Sigmoid colon (tissue), 7 donors: ENCODE results near the gene USP32. TPM values are rescaled to one million over a fixed set of nuclear protein-coding genes. Genes with fewer than 3 reads are reported as not detected.

Experiments
- DNase-seq: peaks from one replicate; pipeline ENCODE4 v3.0.0-alpha.2; 2019
- H3K27ac ChIP-seq, 4 donors: fragments of 200-600 bp; sonication (generic); one replicate each; pipeline ENCODE4 v1.5.1; 2016 to 2019; ENCODE audit warnings: mild to moderate bottlenecking in 1 of 4
- H3K27me3 ChIP-seq, 3 donors: fragments of 200-600 bp; sonication (generic); one replicate each; pipeline ENCODE4 v1.5.1; 2019; ENCODE audit warnings: mild to moderate bottlenecking in 1 of 3
- H3K36me3 ChIP-seq, 4 donors: fragments of 200-600 bp; sonication (generic); one replicate each; pipeline ENCODE4 v1.5.1; 2016 to 2019
- H3K4me1 ChIP-seq, 4 donors: fragments of 200-600 bp; sonication (generic); one replicate each; pipeline ENCODE4 v1.5.1; 2017 to 2019
- H3K4me3 ChIP-seq, 4 donors: fragments of 200-600 bp; sonication (generic); one replicate each; pipeline ENCODE4 v1.5.1; 2017 to 2019; ENCODE audit warnings: mild to moderate bottlenecking in 2 of 4, moderate library complexity in 1 of 4
- H3K9me3 ChIP-seq, 4 donors: fragments of 200-600 bp in 3 of 4; sonication (generic) in 3 of 4; one replicate each; pipeline versions ENCODE4 v1.5.1 to v1.6.1; 2013 to 2019
- EP300 ChIP-seq, 4 donors: sonication (generic); formaldehyde crosslinking; IDR thresholded peaks; one replicate each; pipeline ENCODE4 v1.6.1; 2017; ENCODE audit warnings: antibody characterized with exemption in 4 of 4
- POLR2A ChIP-seq, 2 donors: fragments of 450-650 bp; IDR thresholded peaks; one replicate each; pipeline ENCODE4 v1.6.1; 2016; ENCODE audit warnings: antibody characterized with exemption in 2 of 2, mild to moderate bottlenecking in 2 of 2, moderate library complexity in 2 of 2
- POLR2AphosphoS5 ChIP-seq, 4 donors: sonication (generic); formaldehyde crosslinking; IDR thresholded peaks; one replicate each; pipeline ENCODE4 v1.6.1; 2017; ENCODE audit warnings: antibody characterized with exemption in 4 of 4
- WGBS, 2 donors: extraction: QIAGEN DNeasy Blood & Tissue Kit; methylation state at CpG; one replicate each; pipeline ENCODE4 v1.1.7; 2013; 5-methylcytosine and 5-hydroxymethylcytosine counted together
- intact Hi-C: fragments of 100-400 bp; cut with DNase I; formaldehyde crosslinking; loops from one replicate; pipeline ENCODE4 v1.15.1; 2023
- polyA plus RNA-seq, 3 donors: library from polyadenylated mRNA; stranded (reverse); fragments of 200-250 nt; gene quantifications; one replicate each; pipeline ENCODE4 v1.2.3, GENCODE V29; 2013
- total RNA-seq, 4 donors: library from RNA; depleted of rRNA; stranded (reverse); fragments of >200 nt; gene quantifications; one replicate each; pipeline ENCODE4 v1.1.0, GENCODE V29; 2016
- TF ChIP-seq, protein P1 (sequence below), 4 experiments: fragments of 450-650 bp in 3 of 4; fragments of 200-600 bp in 1 of 4; IDR thresholded peaks; one replicate each; pipeline ENCODE4 v1.5.1; 2016 to 2019; ENCODE audit warnings: antibody characterized with exemption in 4 of 4, mild to moderate bottlenecking in 3 of 4, moderate library complexity in 2 of 4
- donor health status: healthy with polysubstance abuse.
- donor health status: Bipolar disorder and iron deficiency.
- donor health status: healthy.

The USP32 gene
- total and polyA plus RNA-seq, 7 donors: 10.6 to 50.9 (median 39.6) TPM

DNA sequence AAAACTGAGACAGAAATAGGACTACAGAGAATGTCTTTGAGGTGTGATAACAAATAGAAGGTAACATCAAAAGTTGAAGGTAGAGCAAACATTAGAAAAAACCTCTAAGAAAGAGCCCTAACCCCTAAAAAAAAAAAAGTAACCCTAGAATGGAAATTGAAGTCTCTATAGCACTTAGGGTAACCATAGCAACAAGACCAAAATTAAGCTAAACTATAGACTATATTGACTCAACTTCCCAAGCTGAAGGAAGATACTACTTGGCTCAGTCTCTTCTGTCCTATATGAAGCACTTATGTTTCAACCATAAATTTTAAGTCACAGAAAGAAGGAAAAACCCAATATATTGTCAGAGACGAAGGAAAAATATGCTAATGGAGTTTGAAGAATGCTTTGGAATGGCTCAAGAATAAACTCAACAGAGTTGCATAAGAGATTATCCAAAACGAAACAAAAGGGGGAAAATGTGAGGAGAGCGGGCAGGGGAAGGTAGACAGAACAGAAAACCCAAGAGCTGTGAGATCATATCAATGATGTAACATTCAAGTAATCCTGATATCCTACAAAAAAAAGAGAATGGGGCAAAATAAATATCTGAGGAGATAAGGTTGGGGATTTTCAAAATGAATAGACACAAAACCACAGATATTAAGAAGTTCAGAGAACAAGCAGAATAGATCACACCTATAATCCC lies 88.4 kb downstream of the USP32 start:
- intact Hi-C loops: no loop called here
- no peak for DNase-seq
- H3K36me3 ChIP-seq: no peaks in the 10 kb centered on the region
- H3K27ac ChIP-seq: no peak overlapping the region
- no peak overlapping the region for H3K4me3 ChIP-seq
- no peak for TF ChIP-seq POLR2AphosphoS5 (IDR thresholded peaks at IDR 0.05)
- no peak for TF ChIP-seq EP300 (IDR thresholded peaks at IDR 0.05)
- TF ChIP-seq, protein P1, sequence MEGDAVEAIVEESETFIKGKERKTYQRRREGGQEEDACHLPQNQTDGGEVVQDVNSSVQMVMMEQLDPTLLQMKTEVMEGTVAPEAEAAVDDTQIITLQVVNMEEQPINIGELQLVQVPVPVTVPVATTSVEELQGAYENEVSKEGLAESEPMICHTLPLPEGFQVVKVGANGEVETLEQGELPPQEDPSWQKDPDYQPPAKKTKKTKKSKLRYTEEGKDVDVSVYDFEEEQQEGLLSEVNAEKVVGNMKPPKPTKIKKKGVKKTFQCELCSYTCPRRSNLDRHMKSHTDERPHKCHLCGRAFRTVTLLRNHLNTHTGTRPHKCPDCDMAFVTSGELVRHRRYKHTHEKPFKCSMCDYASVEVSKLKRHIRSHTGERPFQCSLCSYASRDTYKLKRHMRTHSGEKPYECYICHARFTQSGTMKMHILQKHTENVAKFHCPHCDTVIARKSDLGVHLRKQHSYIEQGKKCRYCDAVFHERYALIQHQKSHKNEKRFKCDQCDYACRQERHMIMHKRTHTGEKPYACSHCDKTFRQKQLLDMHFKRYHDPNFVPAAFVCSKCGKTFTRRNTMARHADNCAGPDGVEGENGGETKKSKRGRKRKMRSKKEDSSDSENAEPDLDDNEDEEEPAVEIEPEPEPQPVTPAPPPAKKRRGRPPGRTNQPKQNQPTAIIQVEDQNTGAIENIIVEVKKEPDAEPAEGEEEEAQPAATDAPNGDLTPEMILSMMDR (IDR thresholded peaks at IDR 0.05): no peak
- TF ChIP-seq POLR2A (IDR thresholded peaks at IDR 0.05): no peak
- no peaks in the 10 kb centered on the region for H3K9me3 ChIP-seq
- H3K27me3 ChIP-seq: no peaks in the 10 kb centered on the region
- peaks cover 0 to 6% (median 0%) of the 10 kb centered on the region in 4 donors for H3K4me1 ChIP-seq
- 91 to 92% methylated on average over 3 of the region's 3 CpGs for WGBS, 2 donors

DNA sequence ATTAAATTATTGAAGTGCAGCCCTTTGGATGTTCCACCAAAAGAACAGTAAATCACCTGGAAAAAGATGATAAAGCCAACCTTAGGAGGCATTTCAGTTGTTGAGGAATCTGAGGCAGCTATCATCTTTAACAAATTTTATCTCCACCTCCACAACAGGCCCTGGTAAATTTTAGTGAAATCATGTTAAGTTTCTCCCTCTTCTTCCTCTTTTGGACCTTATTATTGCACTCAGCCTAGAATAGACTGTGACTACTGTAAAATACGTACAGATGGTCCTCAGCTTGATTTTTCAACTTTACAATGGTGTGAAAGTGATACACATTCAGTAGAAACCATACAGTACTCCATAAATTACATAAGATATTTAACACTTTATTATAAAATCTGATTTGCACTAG lies 90.3 kb downstream of the USP32 start:
- WGBS, 2 donors: 72 to 87% methylated on average over 1 of the region's 1 CpG
- intact Hi-C loops: no loop called here
- Histone ChIP-seq H3K4me3 (no peak overlapping the region), H3K27me3 (no peaks in the 10 kb centered on the region), H3K9me3 (no peaks in the 10 kb centered on the region), H3K36me3 (no peaks in the 10 kb centered on the region), H3K27ac (no peak overlapping the region), H3K4me1 (peaks cover 0 to 6% (median 0%) of the 10 kb centered on the region in 4 donors)
- no peak for DNase-seq
- TF ChIP-seq EP300 (IDR thresholded peaks at IDR 0.05) (no peak), POLR2AphosphoS5 (IDR thresholded peaks at IDR 0.05) (no peak), POLR2A (IDR thresholded peaks at IDR 0.05) (no peak)
- TF ChIP-seq, protein P1 (IDR thresholded peaks at IDR 0.05): no peak

GRCh38 chr17:60300949-60301348 lies 91.0 kb downstream of the USP32 start:
- peaks cover 0 to 6% (median 0%) of the 10 kb centered on the region in 4 donors for H3K4me1 ChIP-seq
- WGBS, 2 donors: 44 to 65% methylated on average over 1 of the region's 1 CpG

GRCh38 chr17:60300011-60300410 lies 91.9 kb downstream of the USP32 start:
- no peak for TF ChIP-seq POLR2A (IDR thresholded peaks at IDR 0.05)
- TF ChIP-seq EP300 (IDR thresholded peaks at IDR 0.05): no peak
- TF ChIP-seq, protein P1 (IDR thresholded peaks at IDR 0.05): no peak
- no peak for TF ChIP-seq POLR2AphosphoS5 (IDR thresholded peaks at IDR 0.05)
- H3K4me1 ChIP-seq: no peaks in the 10 kb centered on the region
- no peak overlapping the region for H3K27ac ChIP-seq
- WGBS, 2 donors: 92 to 94% methylated on average over 2 of the region's 2 CpGs
- no peak for DNase-seq
- H3K27me3 ChIP-seq: no peaks in the 10 kb centered on the region
- intact Hi-C loops: no loop called here
- no peaks in the 10 kb centered on the region for H3K36me3 ChIP-seq
- no peak overlapping the region for H3K4me3 ChIP-seq
- H3K9me3 ChIP-seq: no peaks in the 10 kb centered on the region

More at GRCh38 chr17:60300949-60301348, 91.0 kb downstream of the USP32 start:
- H3K9me3 ChIP-seq: no peaks in the 10 kb centered on the region
- no peak overlapping the region for H3K4me3 ChIP-seq
- H3K36me3 ChIP-seq: no peaks in the 10 kb centered on the region
- no peak overlapping the region for H3K27ac ChIP-seq
- intact Hi-C loops: no loop called here
- no peak for DNase-seq
- TF ChIP-seq, protein P1 (IDR thresholded peaks at IDR 0.05): no peak
- TF ChIP-seq POLR2A (IDR thresholded peaks at IDR 0.05): no peak
- TF ChIP-seq POLR2AphosphoS5 (IDR thresholded peaks at IDR 0.05): no peak
- no peak for TF ChIP-seq EP300 (IDR thresholded peaks at IDR 0.05)
- H3K27me3 ChIP-seq: no peaks in the 10 kb centered on the region
